ENCODE results near the gene KRT14. TPM values are rescaled to one million over a fixed set of nuclear protein-coding genes. Genes with fewer than 3 reads are reported as not detected.

KRT14 gene
- total and polyA plus RNA-seq, 2 of the 4 experiments (the other 2 are of a cell fraction) = not detected

DNA sequence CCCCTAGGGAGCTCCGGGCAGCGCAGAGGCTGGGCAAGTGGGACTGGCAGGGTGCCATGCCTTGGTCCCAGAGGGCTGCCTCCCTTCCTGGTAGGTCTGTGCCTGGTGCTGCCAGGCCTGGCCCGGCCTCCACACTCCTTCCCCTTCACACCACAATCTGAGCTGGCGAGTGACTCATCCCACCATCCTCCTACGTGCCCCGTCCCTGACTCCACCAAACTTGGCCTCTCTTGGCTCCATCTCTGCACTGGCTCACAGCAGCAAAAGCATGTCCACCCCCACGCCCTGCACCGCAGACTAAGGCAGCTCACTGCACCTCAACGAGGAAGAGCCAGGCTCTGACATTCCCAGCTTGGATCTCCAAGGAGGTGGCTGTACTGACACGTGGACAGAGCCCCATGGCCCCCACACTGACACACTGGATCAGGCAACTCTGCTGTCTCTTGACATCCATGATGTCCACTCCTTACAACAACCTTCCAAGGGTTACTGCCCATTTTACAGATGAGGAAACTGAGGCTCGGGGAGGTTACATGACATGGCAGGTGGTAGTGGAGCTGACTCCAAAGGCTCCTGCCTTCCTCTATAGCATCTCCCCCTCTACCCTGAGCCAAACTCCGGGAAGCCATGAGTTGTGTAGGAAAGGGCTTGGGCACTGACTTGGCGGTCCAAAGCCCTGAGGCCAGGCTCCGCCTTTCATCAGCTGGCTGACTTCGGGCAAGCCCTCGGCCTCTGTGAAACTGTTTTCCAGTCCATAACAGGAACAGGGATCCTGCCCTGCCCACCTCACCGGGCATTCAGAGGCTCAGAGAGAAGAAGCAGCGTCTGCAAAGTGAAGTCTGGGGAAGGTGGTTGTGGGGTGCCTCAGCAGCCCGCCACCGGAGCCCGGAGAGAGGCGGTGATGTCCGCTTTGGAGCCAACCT is 38.5 kb downstream of the KRT14 start:
- peak overlapping the region; percentile 94 to 97 for H4K8ac ChIP-seq (ENCODE audit: low read depth in 2 of 2, low read length in 2 of 2)
- no peak overlapping the region for H3K4me3 ChIP-seq (ENCODE audit: insufficient read depth, low read depth, low read length)
- H3K9me1 ChIP-seq (ENCODE audit: insufficient read depth, low read length) = peaks cover 12% of the 10 kb centered on the region
- peak overlapping the region; percentile 99 for H4K91ac ChIP-seq (ENCODE audit: insufficient read depth, low read depth, low read length)
- peak overlapping the region; percentile 100 for H2AK9ac ChIP-seq (replicated peaks; ENCODE audit: low read depth, low read length, poor library complexity)
- H2AK5ac ChIP-seq (ENCODE audit: low read depth, low read length) = peak overlapping the region; percentile 100
- 31% methylated on average over 13 of the region's 23 CpGs; no CpG with 5 or more reads in 1 of the 2 experiments for WGBS, 2 experiments (ENCODE audit: extremely low coverage in 2 of 2, insufficient read length in 1 of 2)
- H3K4me2 ChIP-seq (ENCODE audit: low read depth, low read length) = 0 out of 2 replicates have a peak overlapping the region, but pooled peaks have one; percentile 5
- peak overlapping the region; percentile 97 for H2BK5ac ChIP-seq (ENCODE audit: low read depth, low read length, poor library complexity, severe bottlenecking)
- intact Hi-C loops (cut with micrococcal nuclease) = loop anchor here (1.0 to 5.0 kb wide), 5 partner anchors 219 to 901 kb away; partner anchors contain the start of genes KRTAP2-3 and SMARCE1
- H3K9ac ChIP-seq (ENCODE audit: low read depth, low read length) = peak overlapping the region; percentile 2; the same call in 1 of the 2 replicates
- in situ Hi-C loops (cut with MboI; ENCODE audit: low sequenced_read_pairs) = loop anchor here (5.0 kb wide), 1 partner anchor 641 kb away; no protein-coding TSS in a partner anchor
- POLR2A ChIA-PET (ENCODE audit: unreplicated experiment) = no interaction called here
- H2BK20ac ChIP-seq (ENCODE audit: low read depth, low read length) = peak overlapping the region; percentile 97
- peaks cover 4% of the 10 kb centered on the region for H3K9me3 ChIP-seq (ENCODE audit: control insufficient read depth, insufficient read depth, low read length)
- H2AFZ ChIP-seq (replicated peaks; ENCODE audit: low read length, poor library complexity) = peak overlapping the region; percentile 88
- peak overlapping the region; percentile 72 for H3K27ac ChIP-seq (ENCODE audit: insufficient read depth, low read length)
- H3K36me3 ChIP-seq (ENCODE audit: control insufficient read depth, insufficient read depth, low read length) = no peaks in the 10 kb centered on the region
- peak overlapping the region; percentile 97 for H2BK120ac ChIP-seq (ENCODE audit: low read depth, low read length)
- peak; percentile 79 for ATAC-seq (ENCODE audit: low read depth)
- peaks cover 21% of the 10 kb centered on the region for H3K4me1 ChIP-seq (ENCODE audit: control insufficient read depth, insufficient read depth, low read length)
- dilution Hi-C loops (cut with HindIII; ENCODE audit: low sequenced_read_pairs, unreplicated experiment) = no loop called here
- peak overlapping the region; percentile 87 for H4K5ac ChIP-seq (ENCODE audit: low read depth, low read length)
- peak overlapping the region; percentile 93 for H3K14ac ChIP-seq (replicated peaks; ENCODE audit: low read depth, low read length)
- H3K18ac ChIP-seq (ENCODE audit: low read depth, low read length) = peak overlapping the region; percentile 62
- H3K27me3 ChIP-seq (ENCODE audit: control insufficient read depth, insufficient read depth, low read length) = no peaks in the 10 kb centered on the region
- no peaks in the 10 kb centered on the region for H4K20me1 ChIP-seq (ENCODE audit: insufficient read depth, low read length)
- no peaks in the 10 kb centered on the region for H3K79me1 ChIP-seq (ENCODE audit: low read depth in 1 of 2, low read length in 2 of 2)
- peak; percentile 98 for DNase-seq
- CTCF ChIA-PET = interaction anchor here (0.6 to 3.9 kb wide), 36 partner anchors 10 to 729 kb away, joined by 3 to 49 read pairs (median 4); partner anchors contain the start of genes KRT15 and KRT9
- peak overlapping the region; percentile 99 for H3K4ac ChIP-seq (ENCODE audit: low read depth, low read length)
- H3K23ac ChIP-seq (ENCODE audit: low read depth, low read length) = peak overlapping the region; percentile 89
- no TSS peak for BruUV-seq (replicated peaks)
- H2BK15ac ChIP-seq (ENCODE audit: low read depth, low read length) = peak overlapping the region; percentile 98; the same call in 2 of the 3 replicates
- peak overlapping the region; percentile 67 for H3K56ac ChIP-seq (ENCODE audit: extremely low read depth, insufficient read depth, low read length)
- TF ChIP-seq BHLHE40 (IDR thresholded peaks at IDR 0.05; ENCODE audit: low read depth, low read length) (peak; percentile 63; the same call in 1 of the 2 replicates), FOS (IDR thresholded peaks at IDR 0.05; ENCODE audit: low read depth, low read length) (peak; percentile 93), MAZ (IDR thresholded peaks at IDR 0.05; ENCODE audit: borderline replicate concordance, low read depth, low read length) (peak; percentile 56; the same call in 1 of the 2 replicates), POLR2A (IDR thresholded peaks at IDR 0.05; ENCODE audit: low read depth, low read length) (0 out of 2 replicates have a peak, but pooled peaks have one; percentile 11), SMC3 (IDR thresholded peaks at IDR 0.05; ENCODE audit: low read depth, low read length) (peak; percentile 32), RFX5 (IDR thresholded peaks at IDR 0.05; ENCODE audit: low read depth, low read length) (no peak), RAD21 (IDR thresholded peaks at IDR 0.05; ENCODE audit: low read length) (peak; percentile 45), CTCF (conservative IDR thresholded peaks at IDR 0.05; ENCODE audit: low read depth, low read length) (no peak), RCOR1 (IDR thresholded peaks at IDR 0.05; ENCODE audit: insufficient replicate concordance, low read length) (peak; percentile 89), USF2 (IDR thresholded peaks at IDR 0.05; ENCODE audit: low read depth, low read length) (peak; percentile 42), MXI1 (IDR thresholded peaks at IDR 0.05; ENCODE audit: borderline replicate concordance, low read depth, low read length) (peak; percentile 72; the same call in 1 of the 2 replicates)
- TF ChIP-seq, protein P1, sequence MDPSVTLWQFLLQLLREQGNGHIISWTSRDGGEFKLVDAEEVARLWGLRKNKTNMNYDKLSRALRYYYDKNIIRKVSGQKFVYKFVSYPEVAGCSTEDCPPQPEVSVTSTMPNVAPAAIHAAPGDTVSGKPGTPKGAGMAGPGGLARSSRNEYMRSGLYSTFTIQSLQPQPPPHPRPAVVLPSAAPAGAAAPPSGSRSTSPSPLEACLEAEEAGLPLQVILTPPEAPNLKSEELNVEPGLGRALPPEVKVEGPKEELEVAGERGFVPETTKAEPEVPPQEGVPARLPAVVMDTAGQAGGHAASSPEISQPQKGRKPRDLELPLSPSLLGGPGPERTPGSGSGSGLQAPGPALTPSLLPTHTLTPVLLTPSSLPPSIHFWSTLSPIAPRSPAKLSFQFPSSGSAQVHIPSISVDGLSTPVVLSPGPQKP (IDR thresholded peaks at IDR 0.05; ENCODE audit: borderline replicate concordance, low read depth, low read length) = no peak

Measured in IMR-90 (cell line).